ENCODE measurements around the gene LRRC61.

LRRC61 gene

DNA sequence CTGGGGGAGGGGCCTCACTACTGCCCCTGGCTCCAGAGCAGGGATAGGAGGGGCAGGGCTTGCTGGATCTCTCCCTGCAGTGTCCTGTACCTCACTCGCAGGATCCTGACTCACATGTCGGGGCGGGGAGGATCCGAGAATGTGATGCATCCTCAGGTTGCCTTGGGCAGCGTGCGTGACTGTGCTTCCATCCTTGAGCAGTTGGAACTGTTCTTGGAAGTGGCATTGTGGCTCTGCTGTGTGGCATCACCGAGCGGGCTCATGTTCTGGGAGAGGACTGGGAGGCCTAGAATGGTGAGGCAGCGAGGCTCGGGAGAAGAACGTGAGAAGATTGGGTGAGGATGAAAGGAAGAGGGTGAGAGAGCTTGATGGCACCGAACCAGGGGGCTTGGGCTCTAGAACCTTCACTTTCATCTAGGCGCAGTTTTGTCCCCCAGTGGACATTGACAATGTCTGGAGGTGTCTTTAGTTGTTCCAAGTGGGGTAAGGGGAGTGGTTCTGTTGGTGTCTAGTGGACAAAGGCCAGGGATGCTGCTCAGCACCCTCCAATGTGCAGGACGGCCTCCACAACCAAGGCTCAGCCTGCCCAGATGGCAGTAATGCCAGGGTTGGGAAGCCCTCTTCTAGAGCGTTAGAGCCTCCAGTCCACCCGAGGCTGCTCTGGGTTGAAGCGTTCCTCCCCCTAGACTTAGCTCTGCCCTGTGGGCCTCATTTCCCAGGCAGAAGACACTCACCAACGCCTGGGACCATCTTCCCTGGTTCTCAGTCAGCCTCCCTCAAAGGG, 9.9 kb downstream of the LRRC61 start:
- DNase-seq: no peak

DNA sequence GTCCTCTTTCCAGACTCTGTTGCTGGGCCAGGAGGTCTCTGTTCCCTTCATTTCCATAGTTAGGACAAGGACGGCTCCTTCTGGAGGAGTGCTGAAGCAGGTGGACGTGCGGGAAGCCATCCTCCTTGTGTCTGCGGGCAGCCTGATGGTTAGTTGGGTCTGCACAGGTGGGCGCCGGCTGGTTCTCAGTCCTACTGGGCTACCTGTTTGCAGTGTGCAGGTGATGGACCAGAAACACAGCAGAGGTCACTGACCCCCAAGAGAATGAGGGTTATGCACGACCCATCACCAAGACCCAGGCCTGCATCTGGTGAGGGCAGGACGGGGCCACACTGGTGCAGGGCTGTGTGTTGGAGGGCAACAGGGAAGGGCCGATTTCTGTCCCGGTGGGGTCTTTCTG, 10.5 kb downstream of the LRRC61 start:
- no peak for DNase-seq

DNA sequence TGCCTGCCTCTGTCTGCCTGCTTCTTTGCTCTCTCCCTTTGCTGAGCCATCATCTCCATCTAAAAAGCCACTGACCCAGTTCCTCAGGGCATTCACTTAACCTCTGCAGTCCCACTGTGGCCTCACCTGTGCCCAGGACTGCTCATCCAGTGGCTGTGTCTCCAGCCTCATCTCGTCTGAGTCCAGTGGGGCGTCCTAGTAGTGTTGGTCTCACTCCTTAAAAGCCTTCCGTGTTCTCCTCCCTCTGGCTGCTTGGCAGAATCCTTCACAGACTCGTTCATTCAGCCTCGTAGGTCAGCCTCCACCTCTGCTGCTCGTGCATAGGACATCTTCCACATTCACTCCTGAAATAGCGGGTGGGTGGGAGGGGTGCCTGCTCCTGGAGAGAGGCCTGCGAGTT, 11.0 kb downstream of the LRRC61 start:
- no peak for DNase-seq

DNA sequence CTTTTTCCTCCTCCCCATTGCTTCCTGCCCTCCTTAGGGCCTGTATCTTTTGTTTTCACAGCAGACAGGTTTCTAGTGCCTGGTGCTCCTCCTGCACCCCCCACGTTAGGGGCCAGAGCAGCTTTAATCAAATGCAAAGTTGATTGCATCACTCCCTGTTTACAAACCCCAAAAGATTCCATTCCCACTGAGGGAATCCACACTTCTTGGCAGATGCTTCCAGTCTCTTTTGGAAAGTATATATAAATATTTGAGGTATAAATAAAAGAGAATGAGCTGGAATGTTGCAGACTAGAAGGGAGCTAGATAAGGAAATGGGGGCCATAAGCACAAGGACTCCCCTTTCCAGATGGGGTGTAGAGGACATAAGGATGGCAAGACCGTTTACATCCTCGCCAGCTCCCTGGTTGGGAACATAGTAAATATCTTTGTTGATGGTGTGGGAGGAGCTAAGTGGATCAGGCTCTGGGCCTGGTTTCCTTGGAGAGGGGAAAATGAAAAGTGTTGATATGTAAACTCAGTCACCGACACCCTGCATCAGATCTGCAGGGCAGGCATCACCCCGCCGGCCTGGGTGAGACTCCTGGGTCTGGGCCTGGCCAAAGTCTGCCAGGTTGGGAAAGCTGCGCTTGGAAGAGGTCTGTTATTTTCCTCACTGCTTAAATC, 12.1 kb downstream of the LRRC61 start:
- no peak for DNase-seq

DNA sequence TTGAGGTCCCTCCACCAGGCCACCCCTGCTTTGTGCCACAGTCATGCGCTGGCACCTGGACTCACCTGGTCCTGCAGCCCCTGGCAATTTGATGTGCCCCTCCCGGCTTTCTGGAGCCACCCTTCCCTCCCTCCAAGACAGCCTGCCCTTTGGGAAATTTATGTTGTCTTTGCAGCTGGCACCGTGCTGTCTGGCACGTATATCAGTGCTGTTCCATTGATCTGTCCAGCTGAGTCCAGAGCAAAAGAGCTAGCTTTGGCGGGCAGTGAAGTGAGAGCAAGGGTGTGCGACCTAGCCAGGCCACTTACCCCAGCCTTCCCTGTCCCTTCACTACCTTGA, 12.6 kb downstream of the LRRC61 start:
- DNase-seq: no peak

DNA sequence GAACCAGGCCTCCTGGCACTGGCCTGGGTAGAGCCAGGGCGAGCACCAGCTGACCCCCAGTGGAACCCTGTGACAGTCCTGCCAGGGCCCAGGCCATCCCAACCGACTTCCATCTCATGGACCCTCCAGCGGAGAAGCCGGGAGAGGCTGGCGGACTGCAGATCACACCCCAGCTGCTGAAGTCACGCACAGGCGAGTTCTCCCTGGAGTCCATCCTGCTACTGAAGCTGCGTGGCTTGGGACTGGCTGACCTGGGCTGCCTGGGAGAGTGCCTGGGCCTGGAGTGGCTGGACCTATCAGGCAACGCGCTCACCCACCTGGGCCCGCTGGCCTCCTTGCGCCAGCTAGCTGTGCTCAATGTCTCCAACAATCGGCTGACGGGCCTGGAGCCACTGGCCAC, 13.6 kb downstream of the LRRC61 start:
- no peak for DNase-seq

DNA sequence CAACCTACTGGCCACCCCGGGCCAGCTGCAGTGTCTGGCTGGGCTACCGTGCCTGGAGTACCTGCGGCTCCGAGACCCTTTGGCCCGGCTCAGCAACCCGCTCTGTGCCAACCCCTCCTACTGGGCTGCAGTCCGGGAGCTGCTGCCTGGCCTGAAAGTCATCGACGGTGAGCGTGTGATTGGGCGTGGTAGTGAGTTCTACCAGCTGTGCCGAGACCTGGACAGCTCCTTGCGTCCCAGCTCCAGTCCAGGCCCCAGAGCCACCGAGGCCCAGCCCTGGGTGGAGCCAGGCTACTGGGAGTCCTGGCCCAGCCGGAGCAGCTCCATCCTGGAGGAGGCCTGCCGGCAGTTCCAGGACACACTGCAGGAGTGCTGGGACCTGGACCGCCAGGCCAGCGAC, 14.0 kb downstream of the LRRC61 start:
- DNase-seq: no peak

DNA sequence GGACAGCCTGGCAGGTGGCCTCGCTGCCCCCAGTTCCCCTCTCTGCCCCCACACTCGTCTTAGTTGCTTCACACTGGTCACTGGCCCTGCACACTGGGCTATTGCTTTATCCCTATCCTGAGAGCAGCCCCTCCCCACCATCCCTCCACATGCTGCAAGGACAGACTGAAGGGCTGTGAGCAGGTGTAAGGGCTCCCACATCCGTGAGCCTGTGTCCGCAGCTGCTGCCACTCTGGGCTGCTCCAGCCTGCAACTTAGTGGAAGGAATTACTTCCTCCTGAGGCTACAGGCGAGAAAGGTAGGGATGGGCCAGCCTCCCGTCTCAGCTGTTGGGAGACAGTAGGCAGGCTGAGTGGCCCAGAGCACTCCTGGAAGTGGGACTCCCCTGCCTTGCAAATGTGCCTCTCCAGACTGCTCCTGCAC, 14.5 kb downstream of the LRRC61 start:
- DNase-seq: no peak

DNA sequence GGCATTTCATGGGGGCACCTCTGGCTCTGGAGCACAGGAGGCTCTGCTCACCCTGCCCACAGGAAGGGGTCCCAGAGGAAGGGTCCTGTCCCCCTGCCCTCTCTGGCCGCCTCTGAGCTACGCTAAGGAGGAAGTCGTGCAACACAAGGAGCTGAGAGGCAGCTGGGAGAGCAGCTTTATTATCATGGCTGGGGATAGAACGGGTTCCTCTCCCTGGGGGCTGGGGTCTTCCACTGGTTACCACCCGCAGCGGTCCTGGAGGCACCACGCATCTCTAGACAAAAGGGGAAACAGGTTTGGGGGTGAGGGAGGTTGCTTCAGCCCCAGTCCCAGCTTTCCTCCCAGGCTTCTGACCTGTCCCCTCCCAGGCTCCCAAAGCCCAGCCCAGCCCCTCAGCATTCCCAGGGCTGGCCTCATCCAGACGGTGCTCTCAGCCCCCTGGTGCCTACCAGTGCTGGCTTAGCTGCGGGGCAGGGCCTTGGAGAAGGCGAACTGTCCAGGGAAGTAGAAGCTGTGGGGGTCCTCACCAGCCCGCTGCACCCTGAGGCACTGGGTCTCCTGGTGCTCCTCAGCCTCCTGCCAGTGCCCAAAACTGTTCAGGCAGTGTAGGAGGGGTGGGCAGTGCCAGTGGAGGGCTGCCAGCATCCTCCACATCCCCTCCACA, 15.1 kb downstream of the LRRC61 start:
- DNase-seq: no peak

DNA sequence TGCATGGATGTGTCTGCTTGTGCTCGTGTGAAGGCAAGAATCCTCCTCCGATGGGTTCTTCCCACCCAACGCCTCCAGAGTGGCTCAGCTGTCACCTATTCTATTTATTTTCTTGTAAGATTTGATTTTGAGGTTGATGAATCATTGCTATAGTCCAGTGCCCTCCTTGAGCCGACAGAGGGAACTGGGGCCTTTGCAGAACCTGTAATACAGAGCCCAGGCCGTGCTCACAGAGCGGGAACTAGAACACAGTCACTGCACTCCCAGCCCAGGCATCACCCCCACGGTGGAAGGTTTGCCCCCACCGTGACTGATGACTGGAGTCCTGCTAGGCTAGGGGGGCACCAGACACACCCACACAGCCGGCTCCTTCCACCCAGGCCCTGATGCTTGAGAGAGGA, 16.3 kb downstream of the LRRC61 start:
- no peak for DNase-seq

DNA sequence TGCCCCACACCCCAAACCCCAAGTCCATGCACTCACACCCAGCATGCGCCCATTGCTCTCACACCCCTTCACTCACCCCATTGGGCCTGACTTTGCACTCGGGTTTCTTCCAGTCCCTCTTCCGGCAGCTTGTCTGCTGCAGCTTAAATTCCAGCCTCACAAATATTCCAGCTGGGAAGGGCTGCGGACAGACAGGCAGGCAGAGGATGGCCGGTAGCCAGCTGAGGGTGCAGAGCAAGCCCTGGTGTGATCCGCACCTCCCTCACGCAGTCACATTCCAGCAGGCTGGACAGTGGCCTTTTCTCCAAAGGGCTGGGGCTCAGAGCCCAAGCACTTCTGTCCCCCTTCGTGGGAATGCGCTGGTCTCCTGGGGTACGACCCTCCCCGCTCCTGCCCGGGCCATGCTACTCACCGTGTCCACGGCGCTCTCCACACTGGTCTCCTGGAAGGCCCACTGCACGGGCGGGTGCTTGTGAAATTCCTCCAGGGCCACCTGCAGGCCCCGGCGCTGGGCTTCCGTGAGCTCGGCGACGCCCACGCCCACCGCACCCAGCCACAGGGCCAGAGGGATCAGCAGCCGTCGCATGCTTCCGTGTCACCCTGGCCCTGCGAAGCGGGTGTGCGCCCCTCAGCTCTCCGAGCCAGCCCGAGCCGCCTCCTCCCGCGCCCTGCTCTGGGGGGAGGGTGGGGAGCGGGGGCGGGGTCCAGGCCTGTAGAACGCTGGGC, 17.0 kb downstream of the LRRC61 start:
- DNase-seq: no peak

DNA sequence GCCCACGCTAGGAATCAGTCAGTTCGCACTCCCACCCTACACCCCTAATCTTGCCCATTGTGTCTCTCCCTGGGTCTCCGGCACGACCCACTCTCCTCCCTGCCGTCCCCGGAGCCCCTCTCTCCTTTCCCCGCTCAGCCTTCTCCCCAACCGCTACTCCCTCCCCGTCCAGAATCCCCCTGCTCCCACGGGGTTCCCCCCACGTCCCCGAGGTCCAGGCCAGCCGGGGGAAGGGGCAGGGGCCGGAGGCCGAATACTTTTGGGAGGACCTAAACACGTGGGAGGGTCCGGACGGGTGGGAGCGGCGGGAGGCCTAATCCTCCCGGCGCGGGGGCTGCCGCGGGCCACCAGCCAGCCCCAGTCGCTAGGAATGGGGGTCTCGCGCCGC, 17.7 kb downstream of the LRRC61 start:
- DNase-seq: no peak

DNA sequence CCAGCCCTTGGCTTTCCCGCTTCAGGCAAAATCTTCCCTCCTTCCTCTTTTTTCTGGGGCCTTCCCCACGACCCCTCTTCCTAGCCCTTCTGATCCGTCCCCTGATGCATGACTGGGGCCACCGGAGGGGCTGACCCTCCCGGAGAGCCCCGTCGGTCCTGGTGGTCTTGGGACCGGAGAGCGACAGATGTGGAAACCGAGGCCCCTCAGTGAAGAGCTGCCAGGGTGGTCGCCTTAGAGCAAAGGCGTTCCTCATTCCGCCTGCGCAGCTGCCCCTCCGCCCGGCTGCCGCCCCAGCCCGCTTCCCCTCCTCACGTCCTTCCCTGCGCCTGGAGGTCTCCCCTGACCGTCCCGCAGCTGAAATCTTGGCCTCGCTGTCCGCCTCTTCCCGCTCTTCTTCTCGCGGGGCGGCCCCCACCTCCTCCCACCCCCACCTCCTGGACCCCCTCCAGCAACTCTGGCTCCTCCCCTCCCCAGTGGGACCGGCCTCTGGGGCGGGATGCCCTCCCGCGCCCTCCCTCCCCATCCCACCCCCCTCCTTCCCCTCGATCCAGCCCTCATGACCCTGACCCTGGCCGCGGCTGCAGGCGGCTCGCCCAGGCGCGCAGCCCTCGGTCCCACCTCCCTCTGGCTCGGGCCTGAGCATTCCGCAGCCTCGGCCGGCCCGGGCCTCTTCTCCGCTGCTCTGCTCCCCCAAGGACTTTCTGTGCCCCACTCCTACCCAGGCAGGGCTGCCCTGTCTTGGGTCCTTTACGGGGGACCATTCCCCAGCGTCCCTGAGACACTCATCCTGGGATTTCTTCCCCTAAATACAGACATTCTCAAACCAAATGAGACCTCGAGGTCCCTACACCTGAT, 18.3 kb downstream of the LRRC61 start, which contains the start of gene RARRES2:
Gene RARRES2, minus strand, starts transcription at position 367 of the 858 bp plus-strand sequence. CDS start 1,020 bp downstream, outside the sequence.
- no peak for DNase-seq

DNA sequence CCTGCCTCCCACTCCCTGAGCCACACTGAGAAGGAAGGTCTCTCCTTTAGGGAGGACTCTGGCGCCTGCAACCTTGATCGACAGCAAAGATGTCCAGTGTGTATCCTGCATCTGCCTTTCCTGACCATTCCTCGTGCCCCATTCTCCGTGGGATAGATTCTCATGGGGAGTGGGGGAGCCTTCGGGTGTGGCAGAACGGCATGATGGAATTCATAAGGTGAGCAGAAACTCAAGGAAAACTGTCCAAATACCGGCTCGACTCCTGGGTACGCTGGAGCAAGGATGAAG, 18.9 kb downstream of the LRRC61 start:
- DNase-seq: no peak

DNA sequence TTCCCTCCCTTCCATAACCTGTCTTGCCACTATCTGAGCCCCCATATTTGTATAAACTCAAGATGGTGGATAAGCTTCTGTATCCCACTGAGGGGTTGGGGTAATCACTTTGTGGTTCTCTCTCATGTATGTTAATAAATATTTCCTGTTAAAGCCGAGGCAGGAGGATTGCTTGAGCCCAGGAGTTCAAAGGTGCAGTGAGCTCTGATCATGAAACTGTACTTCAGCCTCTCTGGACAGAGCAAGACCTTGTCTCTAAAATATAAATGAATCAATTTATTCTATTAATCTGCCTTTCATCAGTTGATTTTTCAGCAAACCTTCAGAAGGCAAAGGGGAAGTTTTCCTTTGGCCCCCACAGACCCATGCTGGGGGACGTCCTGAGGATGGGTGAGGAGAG, 20.1 kb downstream of the LRRC61 start:
- no peak for DNase-seq

DNA sequence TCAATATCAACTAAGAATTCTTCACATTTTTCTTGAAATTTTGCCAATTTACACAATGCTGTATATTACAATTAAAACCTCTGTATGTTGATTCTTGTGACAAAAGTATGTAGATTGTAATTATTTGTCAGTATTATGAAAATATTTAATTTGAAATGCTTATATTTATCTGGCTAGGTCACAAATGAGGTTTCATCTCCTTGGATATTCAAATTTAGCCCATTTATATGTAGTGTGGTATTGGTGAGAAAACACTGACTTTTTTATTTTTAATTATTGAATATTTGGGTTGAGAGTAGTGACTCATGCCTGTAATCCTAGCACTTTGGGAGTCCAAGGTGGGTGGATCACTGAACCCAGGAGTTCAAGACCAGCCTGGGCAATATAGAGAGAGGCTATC, 21.1 kb downstream of the LRRC61 start:
- DNase-seq: no peak

DNA sequence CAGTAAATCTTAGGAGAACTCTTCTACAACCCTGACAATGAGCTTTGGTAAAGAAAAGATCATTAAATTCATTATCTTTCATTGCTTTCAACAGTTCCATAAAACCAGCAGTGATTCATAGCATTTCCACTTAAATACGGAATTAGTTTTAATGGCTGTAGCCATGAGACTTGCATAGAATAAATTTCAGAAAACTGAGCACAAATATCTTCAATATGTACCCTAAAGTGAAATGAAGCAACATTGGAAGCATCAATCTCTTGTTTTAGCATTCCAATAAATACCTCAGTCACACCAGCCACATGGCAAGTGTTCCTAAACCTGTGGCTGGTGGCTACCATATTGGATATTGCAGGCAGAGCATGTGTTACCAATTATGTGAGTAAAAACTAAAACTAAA, 21.9 kb downstream of the LRRC61 start:
- DNase-seq: no peak

DNA sequence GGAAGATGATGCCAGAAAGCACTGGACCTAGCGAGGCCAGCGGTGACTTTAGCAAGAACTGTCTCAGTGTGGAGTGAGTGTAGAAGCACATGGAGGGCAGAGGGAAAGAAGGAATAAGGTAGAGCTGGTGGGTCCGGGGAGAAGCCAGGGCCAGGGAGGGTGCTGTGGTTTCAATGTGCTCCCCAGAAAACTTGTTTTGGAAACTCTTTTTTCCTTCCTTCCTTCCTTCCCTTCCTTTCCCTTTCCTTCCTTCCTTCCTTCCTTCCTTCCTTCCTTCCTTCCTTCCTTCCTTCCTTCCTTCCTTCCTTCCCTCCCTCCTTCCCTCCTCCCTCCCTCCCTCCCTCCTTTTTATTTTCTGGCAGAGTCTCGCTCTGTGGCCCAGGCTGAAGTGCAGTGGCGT, 23.8 kb downstream of the LRRC61 start:
- DNase-seq: no peak

DNA sequence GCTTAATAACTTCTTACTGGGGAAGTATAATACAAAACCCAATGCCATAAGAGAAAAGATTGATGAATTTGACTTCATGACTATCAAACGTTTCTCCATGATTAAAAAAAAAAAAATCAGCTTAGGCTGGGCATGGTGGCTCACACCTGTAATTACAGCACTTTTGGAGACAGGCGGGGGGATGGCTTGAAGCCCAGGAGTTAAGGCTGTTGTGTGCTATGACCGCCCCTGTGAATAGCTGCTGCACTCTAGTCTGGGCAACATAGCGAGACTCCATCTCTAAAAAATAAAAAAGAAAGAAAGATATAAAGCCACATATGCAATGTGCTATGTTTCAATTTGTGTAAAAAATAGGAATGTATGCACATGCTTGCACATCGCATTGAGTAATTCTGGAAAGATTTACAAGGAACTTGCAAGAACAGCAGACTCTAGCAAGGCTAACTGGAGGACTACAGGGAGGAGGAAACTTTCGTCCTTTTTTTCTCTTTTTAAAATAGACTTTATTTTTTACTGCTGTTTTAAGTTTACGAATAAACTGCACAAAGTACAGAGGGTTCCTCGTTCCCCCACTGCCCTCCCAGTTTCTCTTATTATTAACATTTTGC, 28.5 kb downstream of the LRRC61 start:
- no peak for DNase-seq

DNA sequence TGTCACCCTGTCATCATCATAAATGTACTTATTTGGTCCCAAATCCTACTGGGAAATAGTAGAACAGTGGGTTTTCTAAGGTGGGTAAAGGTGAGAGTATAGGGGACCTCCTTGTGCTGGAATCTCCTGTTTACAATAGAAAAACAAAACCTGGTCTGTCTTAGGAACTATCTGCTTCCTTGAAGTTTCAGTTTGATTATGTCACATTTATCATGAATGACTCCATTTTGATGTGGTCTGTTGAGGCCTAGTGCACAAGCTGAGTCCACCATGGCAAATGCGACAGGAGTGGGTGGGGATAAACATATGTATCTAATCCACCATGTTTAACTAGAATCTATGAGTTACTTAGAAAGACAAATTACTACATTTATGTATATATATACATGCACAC, 32.5 kb downstream of the LRRC61 start:
- DNase-seq: no peak

DNA sequence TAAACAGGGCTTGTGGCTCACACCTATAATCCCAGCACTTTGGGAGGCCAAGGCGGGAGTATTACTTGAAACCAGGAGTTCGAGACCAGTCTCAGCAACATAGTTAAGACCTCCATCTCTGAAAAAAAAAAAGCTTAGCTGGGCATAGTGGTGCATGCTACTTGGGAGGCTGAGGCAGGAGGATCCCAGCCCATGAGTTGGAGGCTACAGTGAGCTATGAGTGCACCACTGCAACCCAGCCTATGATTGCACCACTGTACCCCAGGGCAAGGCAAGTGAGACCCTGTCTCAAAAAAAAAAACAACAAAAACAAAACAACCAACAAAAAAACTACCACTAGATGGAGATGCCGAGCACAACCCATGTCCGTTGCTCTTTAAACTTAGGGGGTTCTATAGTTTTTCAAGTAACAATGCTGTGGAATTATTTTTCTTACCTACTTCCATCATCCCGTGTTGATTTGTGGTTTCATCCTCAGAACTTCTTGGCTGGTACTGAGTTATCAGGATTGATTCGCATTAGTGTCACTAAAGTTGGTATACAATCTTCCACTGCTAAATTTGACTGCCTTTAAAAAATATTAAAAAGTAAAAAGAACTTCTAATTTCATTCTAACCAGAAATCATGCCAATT, 33.2 kb downstream of the LRRC61 start:
- DNase-seq: peak in 1 of 2 experiments; percentile 56

DNA sequence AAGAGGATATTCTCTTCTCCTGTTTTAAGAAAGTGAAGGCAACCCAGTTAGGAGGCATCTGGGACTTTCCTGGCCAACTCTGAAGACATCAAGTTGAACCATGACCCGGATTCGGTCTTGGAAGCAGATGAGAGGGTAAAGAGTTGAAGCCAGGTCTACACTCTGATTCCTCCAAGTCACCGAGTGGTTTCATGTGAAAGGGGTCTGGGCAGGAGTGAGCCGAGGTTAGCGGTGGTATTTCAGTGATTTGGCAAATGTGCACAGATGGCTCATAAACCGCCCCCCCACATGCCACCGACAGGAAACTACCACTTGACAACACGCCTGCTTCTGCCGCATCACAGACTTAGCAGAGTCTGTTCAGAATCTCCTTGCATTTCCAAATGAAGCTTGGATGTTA, 34.1 kb downstream of the LRRC61 start:
- peak in 1 of 2 experiments; percentile 34 for DNase-seq
